HFF-Myc (cell line): Measurements from ENCODE around the gene SRD5A2.

Experiments
- DNase-seq: peaks from one replicate; pipeline ENCODE4 v3.0.0-alpha.2; 2011; ENCODE audit warnings: low read depth; ENCODE audit errors: extremely low read depth
- H3K4me3 ChIP-seq: replicated peaks from 2 replicates; pipeline ENCODE4 v1.5.1; 2011; ENCODE audit warnings: low read depth, mild to moderate bottlenecking, control low read depth, low read length
- TF ChIP-seq, protein P1 (sequence below): IDR thresholded peaks from 2 replicates; pipeline ENCODE4 v1.5.1; 2012; ENCODE audit warnings: mild to moderate bottlenecking, low read depth, low read length, control low read depth; ENCODE audit errors: missing control alignments

Gene SRD5A2

DNA sequence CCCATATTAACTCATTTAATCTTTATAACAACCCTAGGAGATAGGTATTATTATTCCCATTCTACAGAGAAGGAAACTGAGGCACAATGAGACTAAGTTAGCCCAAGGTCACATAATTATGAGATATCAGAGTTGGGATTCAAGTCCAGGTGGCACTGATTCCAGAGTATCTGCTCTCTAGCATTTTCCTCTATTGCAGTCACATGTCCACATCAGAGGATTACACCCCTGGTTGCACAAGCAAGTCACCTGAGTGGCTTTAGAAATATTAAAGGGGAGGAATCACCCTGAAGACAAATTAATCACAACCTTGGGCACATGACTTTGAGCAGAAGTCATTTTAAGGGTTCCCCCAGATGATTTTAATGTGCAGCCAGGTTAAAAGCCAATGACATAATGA, 23.8 kb downstream of the SRD5A2 start:
- no peak for DNase-seq
- TF ChIP-seq, protein P1, sequence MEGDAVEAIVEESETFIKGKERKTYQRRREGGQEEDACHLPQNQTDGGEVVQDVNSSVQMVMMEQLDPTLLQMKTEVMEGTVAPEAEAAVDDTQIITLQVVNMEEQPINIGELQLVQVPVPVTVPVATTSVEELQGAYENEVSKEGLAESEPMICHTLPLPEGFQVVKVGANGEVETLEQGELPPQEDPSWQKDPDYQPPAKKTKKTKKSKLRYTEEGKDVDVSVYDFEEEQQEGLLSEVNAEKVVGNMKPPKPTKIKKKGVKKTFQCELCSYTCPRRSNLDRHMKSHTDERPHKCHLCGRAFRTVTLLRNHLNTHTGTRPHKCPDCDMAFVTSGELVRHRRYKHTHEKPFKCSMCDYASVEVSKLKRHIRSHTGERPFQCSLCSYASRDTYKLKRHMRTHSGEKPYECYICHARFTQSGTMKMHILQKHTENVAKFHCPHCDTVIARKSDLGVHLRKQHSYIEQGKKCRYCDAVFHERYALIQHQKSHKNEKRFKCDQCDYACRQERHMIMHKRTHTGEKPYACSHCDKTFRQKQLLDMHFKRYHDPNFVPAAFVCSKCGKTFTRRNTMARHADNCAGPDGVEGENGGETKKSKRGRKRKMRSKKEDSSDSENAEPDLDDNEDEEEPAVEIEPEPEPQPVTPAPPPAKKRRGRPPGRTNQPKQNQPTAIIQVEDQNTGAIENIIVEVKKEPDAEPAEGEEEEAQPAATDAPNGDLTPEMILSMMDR = no peak
- H3K4me3 ChIP-seq = no peak overlapping the region

DNA sequence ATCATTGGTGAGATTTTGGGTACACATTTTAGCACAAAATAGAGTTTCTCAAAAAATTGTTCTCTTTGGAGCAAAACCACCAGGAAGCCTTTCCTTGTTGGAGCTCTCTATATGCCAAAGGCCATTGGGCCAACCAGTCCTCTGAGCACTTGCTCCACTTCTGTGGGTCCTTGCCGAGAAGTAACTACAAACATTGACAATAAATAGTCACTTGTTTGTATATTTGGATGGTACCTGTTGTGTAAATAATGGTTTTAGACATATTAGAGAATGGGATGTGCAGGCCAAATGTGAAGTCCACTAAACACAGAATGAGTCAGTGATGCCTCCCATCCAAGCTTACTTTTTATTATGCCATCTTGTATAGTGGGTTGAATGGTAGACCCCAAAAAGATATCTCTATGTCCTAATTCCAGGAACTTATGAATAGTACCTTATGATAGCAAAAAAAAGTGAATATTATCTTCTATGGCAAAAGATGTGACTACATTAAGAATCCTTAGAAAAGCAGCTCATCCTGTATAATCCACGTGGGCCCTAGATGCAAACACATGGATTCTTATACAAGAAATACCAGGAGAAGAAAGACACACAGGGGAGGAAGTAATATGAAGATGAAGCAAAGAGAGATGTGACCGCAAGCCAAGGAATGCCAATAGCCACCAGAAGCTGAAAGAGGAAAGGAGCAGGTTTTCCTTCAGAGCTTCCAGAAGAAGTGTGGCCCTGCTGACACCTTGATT, 24.6 kb downstream of the SRD5A2 start:
- DNase-seq = no peak
- no peak overlapping the region for H3K4me3 ChIP-seq
- TF ChIP-seq, protein P1 = no peak

DNA sequence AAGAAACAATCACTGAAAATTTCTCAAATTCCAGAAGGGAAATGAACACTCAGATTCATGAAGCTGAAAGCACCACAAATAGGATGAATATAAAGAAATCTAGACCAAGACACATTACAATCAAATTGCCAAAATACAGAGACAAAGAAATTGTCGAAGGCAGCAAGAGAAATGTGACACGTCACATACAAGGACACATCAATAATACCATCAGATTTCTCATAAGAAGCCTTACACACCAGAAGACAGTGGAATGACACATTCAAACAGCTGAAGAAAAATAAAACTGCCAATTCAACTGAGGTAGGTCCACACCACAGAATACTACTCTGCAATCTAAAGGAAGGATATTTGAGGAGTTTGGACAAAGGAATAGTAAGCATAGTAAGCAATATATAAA, 27.4 kb downstream of the SRD5A2 start:
- H3K4me3 ChIP-seq = no peak overlapping the region
- TF ChIP-seq, protein P1 = no peak
- no peak for DNase-seq

DNA sequence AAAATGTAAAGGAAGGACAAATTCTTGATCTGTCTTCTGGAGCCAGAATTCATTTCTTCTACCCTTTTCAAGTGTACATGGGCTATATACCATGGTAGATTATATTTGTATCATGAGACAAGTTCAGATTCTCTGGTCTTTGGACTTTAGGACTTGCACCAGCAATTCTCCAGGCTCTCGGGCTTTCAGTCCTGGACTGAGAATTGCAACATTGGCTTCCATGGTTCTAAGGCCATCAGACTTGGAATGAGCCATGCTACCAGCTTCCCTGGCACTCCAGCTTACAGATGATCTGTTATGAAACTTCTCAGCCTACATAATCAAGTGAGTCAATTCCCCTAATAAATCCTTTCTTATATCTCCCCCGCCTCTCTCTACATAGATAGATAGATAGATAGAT, 33.3 kb downstream of the SRD5A2 start:
- TF ChIP-seq, protein P1 = no peak
- DNase-seq = no peak
- no peak overlapping the region for H3K4me3 ChIP-seq

DNA sequence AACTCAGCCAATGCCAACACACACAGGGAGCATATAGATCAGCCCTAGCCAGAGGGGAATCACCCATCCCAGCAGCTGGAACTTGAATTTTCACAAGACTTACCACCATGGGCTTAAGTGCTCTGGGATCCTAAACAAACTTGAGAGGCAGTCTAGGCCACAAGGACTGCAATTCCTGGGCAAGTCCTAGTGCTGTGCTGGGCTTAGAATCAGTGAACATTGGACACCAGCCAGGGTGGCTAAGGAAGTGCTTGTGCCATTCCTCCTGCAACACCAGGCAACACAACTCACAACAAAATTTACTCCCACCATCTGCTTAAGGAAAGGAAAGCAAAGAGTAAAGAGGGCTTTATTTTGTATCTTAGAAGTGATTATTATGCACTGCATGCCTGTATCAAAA, 38.9 kb downstream of the SRD5A2 start:
- DNase-seq = no peak
- TF ChIP-seq, protein P1 = no peak
- no peak overlapping the region for H3K4me3 ChIP-seq

DNA sequence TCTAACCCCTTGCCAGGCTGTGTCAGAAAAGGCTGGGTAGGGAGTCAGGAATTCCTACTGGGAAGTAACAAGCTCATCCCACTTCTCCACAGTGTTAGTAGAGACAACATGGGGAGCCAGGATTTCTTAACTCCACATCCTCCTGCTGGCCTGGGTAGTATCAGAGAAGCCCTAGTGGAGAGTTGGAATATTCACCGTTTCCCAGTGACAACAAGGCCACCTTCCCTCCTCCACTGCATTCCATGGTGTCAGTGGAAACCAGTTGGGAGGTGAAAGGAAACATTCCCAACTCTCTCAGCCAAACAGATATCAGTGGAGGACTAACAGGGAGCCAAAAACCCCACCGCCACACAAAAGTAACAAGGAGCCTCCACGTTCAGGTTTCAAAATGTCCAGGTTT, 41.2 kb downstream of the SRD5A2 start:
- TF ChIP-seq, protein P1 = no peak
- no peak overlapping the region for H3K4me3 ChIP-seq
- no peak for DNase-seq

DNA sequence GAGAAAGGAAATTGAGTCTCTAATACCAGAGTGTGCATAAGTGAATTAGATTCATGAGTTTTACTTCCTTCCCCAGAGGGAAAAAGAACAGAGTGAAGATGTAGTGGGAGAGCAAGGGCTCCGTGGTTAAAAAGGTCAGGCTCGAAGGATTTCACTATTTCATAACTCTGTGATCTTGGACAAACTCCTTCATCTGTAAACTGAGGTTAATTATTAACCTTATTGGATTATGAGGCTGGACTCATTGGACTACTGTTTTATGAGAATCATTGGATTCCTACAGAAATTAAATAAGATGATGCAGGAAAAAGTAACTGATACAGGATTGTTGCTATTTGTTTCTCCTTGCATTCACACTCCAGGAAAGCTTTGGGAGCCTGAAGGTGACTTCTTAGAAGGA, 45.0 kb downstream of the SRD5A2 start:
- H3K4me3 ChIP-seq = no peak overlapping the region
- TF ChIP-seq, protein P1 = no peak
- no peak for DNase-seq
